GM23338 (cell line): ENCODE data around the gene ANAPC13. TPM values are rescaled to one million over a fixed set of nuclear protein-coding genes. Genes with fewer than 3 reads are reported as not detected.

Experiments
- ATAC-seq: fragments of 200-7000 bp; cut with Tn5 transposase; 3 replicates; pipeline ENCODE4 v1.9.1; 2020
- DNase-seq: peaks from one replicate; pipeline ENCODE4 v3.0.0-alpha.2; 2015; ENCODE audit warnings: low spot score
- H2AFZ ChIP-seq: fragments of 200-600 bp; sonication (generic); 2 replicates; pipeline ENCODE4 v1.8.0; 2016; ENCODE audit warnings: antibody characterized with exemption, mild to moderate bottlenecking, moderate library complexity
- H3F3A ChIP-seq: fragments of 200-600 bp; sonication (generic); replicated peaks from 2 replicates; pipeline ENCODE4 v1.8.0; 2017; ENCODE audit warnings: antibody characterized with exemption, mixed run types, low read depth
- H3K27ac ChIP-seq: fragments of 200-600 bp; sonication (generic); 2 replicates; pipeline ENCODE4 v1.6.1; 2016; ENCODE audit warnings: low read depth
- H3K27me3 ChIP-seq: fragments of 200-600 bp; sonication (generic); 2 replicates; pipeline ENCODE4 v1.8.0; 2016; ENCODE audit warnings: mild to moderate bottlenecking, mixed run types, moderate library complexity; ENCODE audit not compliant: insufficient read depth
- H3K36me3 ChIP-seq: fragments of 200-600 bp; sonication (generic); 2 replicates; pipeline ENCODE4 v1.8.0; 2016; ENCODE audit warnings: mild to moderate bottlenecking; ENCODE audit not compliant: insufficient read depth
- H3K4me1 ChIP-seq: fragments of 200-600 bp; sonication (generic); 2 replicates; pipeline ENCODE4 v1.8.0; 2016; ENCODE audit warnings: mild to moderate bottlenecking, moderate library complexity; ENCODE audit not compliant: insufficient read depth
- H3K4me2 ChIP-seq: fragments of 200-600 bp; sonication (generic); 2 replicates; pipeline ENCODE4 v1.7.1; 2017; ENCODE audit warnings: mixed run types
- H3K4me3 ChIP-seq: fragments of 200-600 bp; sonication (generic); 2 replicates; pipeline ENCODE4 v1.6.1; 2016; ENCODE audit warnings: mixed run types
- H3K79me2 ChIP-seq: fragments of 200-600 bp; sonication (generic); replicated peaks from 2 replicates; pipeline ENCODE4 v1.8.0; 2017; ENCODE audit warnings: mild to moderate bottlenecking; ENCODE audit not compliant: insufficient read depth
- H3K9me2 ChIP-seq: fragments of 200-600 bp; sonication (generic); 2 replicates; pipeline ENCODE4 v1.8.0; 2017; ENCODE audit not compliant: insufficient read depth
- H4K20me1 ChIP-seq: fragments of 200-600 bp; sonication (generic); replicated peaks from 2 replicates; pipeline ENCODE4 v1.8.0; 2017; ENCODE audit warnings: mild to moderate bottlenecking; ENCODE audit not compliant: insufficient read depth
- H3K27ac Mint-ChIP-seq: 2 replicates; pipeline ENCODE4 v1.8.0; 2020; ENCODE audit warnings: inconsistent platforms, mild to moderate bottlenecking, moderate library complexity, mixed read lengths
- H3K27me3 Mint-ChIP-seq: 3 replicates; pipeline ENCODE4 v1.8.0; 2022; ENCODE audit warnings: low read depth, mild to moderate bottlenecking, moderate library complexity, mixed read lengths, inconsistent platforms; ENCODE audit not compliant: insufficient read depth, poor library complexity
- H3K36me3 Mint-ChIP-seq: 3 replicates; pipeline ENCODE4 v1.8.0; 2021; ENCODE audit warnings: low read depth, mild to moderate bottlenecking, inconsistent platforms, moderate library complexity, mixed read lengths
- H3K4me1 Mint-ChIP-seq: 3 replicates; pipeline ENCODE4 v1.8.0; 2020; ENCODE audit warnings: mild to moderate bottlenecking, inconsistent platforms, mixed read lengths
- H3K4me3 Mint-ChIP-seq: 3 replicates; pipeline ENCODE4 v1.8.0; 2021; ENCODE audit warnings: moderate library complexity, mild to moderate bottlenecking, inconsistent platforms, mixed read lengths
- H3K9me3 Mint-ChIP-seq: 3 replicates; pipeline ENCODE4 v1.8.0; 2020; ENCODE audit warnings: moderate library complexity, mild to moderate bottlenecking, inconsistent platforms, mixed read lengths
- CREB1 ChIP-seq: fragments of 250-450 bp; sonication (Bioruptor Pico); IDR thresholded peaks from 2 replicates; pipeline ENCODE4 v1.5.0; 2020; ENCODE audit warnings: low read depth, mild to moderate bottlenecking, moderate library complexity
- EZH2 ChIP-seq: fragments of 200-600 bp; sonication (generic); IDR thresholded peaks from one replicate; pipeline ENCODE4 v1.8.0; 2017; ENCODE audit warnings: antibody characterized with exemption, mild to moderate bottlenecking, low read depth; ENCODE audit not compliant: unreplicated experiment
- EZH2phosphoT487 ChIP-seq: fragments of 200-600 bp; sonication (generic); IDR thresholded peaks from one replicate; pipeline ENCODE4 v1.8.1; 2018; ENCODE audit warnings: antibody characterized with exemption; ENCODE audit not compliant: unreplicated experiment
- JUNB ChIP-seq: IDR thresholded peaks from one replicate; pipeline ENCODE4 v1.6.1; 2016; ENCODE audit warnings: antibody characterized with exemption; ENCODE audit not compliant: unreplicated experiment
- NANOG ChIP-seq: IDR thresholded peaks from 2 replicates; pipeline ENCODE4 v1.6.1; 2016; ENCODE audit warnings: antibody characterized with exemption, borderline replicate concordance
- POLR2AphosphoS5 ChIP-seq: IDR thresholded peaks from 2 replicates; pipeline ENCODE4 v1.6.1; 2016; ENCODE audit warnings: antibody characterized with exemption, low read depth
- STAT1 ChIP-seq: IDR thresholded peaks from one replicate; pipeline ENCODE4 v1.6.1; 2016; ENCODE audit warnings: antibody characterized with exemption; ENCODE audit not compliant: unreplicated experiment
- ZNF114 ChIP-seq: fragments of 250-450 bp; sonication (Bioruptor Pico); IDR thresholded peaks from 2 replicates; pipeline ENCODE4 v1.5.0; 2020; ENCODE audit warnings: mild to moderate bottlenecking, moderate library complexity
- ZNF331 ChIP-seq: fragments of 250-450 bp; sonication (Bioruptor Pico); IDR thresholded peaks from 2 replicates; pipeline ENCODE4 v1.5.0; 2020; ENCODE audit warnings: low read depth, mild to moderate bottlenecking, moderate library complexity
- polyA plus RNA-seq: library from polyadenylated mRNA; unstranded; fragments of >200 nt; fragmentation: Nextera tagmentation; extraction: Ambion mirVana; gene quantifications from 2 replicates; pipeline ENCODE4 v1.2.1, GENCODE V29; 2016
- total RNA-seq: library from RNA; depleted of rRNA; stranded (reverse); fragments of >200 nt; shearing (Covaris generic); gene quantifications from 2 replicates; pipeline ENCODE4 v1.2.3, GENCODE V29; 2014
- TF ChIP-seq, protein P1 (sequence below): IDR thresholded peaks from one replicate; pipeline ENCODE4 v1.6.1; 2018; ENCODE audit warnings: antibody characterized with exemption; ENCODE audit not compliant: unreplicated experiment
- TF ChIP-seq, protein P2 (sequence below): IDR thresholded peaks from 2 replicates; pipeline ENCODE4 v1.6.1; 2016; ENCODE audit warnings: antibody characterized with exemption
- TF ChIP-seq, protein P3 (sequence below), 2 experiments: fragments of 200-600 bp in 1 of 2; sonication (generic) in 1 of 2; conservative IDR thresholded peaks; 2 replicates each; pipeline versions ENCODE4 v1.5.1 to v1.6.1; 2016 to 2017; ENCODE audit warnings: antibody characterized with exemption in 2 of 2, low read depth in 2 of 2, mild to moderate bottlenecking in 2 of 2, moderate library complexity in 1 of 2

The ANAPC13 gene
- total and polyA plus RNA-seq, 2 experiments from 2014 or later = 44.4 to 76.8 TPM

DNA sequence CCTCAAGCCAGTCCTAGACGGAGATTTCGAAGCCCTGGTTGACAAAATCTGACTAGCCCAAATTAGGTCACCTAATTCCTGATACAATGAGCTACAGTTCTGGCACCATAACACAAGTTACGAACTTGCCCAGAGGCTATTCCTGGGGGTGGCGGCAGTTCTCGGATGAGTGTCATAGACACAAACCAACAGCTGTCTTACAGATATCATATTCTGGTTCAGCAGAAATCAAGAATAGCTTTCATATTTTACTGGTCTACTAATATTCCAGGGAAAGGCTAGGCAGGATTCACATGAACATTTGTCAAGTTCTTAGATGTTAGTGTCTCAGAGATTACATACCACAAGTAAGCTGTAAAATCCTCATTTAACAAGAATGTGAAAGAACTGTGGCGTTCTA lies 8.8 kb downstream of the ANAPC13 start:
- Histone ChIP-seq H3K79me2 (no peaks in the 10 kb centered on the region), H3K4me2 (no peak overlapping the region), H2AFZ (no peak overlapping the region), H3K27ac (no peak overlapping the region), H3K36me3 (peaks cover 32% of the 10 kb centered on the region), H3K27me3 (no peaks in the 10 kb centered on the region), H3K4me3 (no peak overlapping the region), H4K20me1 (no peaks in the 10 kb centered on the region), H3K4me1 (no peaks in the 10 kb centered on the region), H3F3A (no peaks in the 10 kb centered on the region), H3K9me2 (no peaks in the 10 kb centered on the region)
- Mint-ChIP-seq H3K27me3 (no peaks in the 10 kb centered on the region), H3K4me3 (no peak overlapping the region), H3K9me3 (no peaks in the 10 kb centered on the region), H3K27ac (no peak overlapping the region), H3K36me3 (peaks cover 52% of the 10 kb centered on the region), H3K4me1 (no peaks in the 10 kb centered on the region)
- TF ChIP-seq NANOG (no peak), JUNB (no peak), POLR2AphosphoS5 (no peak), STAT1 (no peak)
- TF ChIP-seq, protein P1, sequence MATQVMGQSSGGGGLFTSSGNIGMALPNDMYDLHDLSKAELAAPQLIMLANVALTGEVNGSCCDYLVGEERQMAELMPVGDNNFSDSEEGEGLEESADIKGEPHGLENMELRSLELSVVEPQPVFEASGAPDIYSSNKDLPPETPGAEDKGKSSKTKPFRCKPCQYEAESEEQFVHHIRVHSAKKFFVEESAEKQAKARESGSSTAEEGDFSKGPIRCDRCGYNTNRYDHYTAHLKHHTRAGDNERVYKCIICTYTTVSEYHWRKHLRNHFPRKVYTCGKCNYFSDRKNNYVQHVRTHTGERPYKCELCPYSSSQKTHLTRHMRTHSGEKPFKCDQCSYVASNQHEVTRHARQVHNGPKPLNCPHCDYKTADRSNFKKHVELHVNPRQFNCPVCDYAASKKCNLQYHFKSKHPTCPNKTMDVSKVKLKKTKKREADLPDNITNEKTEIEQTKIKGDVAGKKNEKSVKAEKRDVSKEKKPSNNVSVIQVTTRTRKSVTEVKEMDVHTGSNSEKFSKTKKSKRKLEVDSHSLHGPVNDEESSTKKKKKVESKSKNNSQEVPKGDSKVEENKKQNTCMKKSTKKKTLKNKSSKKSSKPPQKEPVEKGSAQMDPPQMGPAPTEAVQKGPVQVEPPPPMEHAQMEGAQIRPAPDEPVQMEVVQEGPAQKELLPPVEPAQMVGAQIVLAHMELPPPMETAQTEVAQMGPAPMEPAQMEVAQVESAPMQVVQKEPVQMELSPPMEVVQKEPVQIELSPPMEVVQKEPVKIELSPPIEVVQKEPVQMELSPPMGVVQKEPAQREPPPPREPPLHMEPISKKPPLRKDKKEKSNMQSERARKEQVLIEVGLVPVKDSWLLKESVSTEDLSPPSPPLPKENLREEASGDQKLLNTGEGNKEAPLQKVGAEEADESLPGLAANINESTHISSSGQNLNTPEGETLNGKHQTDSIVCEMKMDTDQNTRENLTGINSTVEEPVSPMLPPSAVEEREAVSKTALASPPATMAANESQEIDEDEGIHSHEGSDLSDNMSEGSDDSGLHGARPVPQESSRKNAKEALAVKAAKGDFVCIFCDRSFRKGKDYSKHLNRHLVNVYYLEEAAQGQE = no peak
- TF ChIP-seq, protein P2, sequence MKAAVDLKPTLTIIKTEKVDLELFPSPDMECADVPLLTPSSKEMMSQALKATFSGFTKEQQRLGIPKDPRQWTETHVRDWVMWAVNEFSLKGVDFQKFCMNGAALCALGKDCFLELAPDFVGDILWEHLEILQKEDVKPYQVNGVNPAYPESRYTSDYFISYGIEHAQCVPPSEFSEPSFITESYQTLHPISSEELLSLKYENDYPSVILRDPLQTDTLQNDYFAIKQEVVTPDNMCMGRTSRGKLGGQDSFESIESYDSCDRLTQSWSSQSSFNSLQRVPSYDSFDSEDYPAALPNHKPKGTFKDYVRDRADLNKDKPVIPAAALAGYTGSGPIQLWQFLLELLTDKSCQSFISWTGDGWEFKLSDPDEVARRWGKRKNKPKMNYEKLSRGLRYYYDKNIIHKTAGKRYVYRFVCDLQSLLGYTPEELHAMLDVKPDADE = no peak
- DNase-seq (no peak), ATAC-seq (no peak)

DNA sequence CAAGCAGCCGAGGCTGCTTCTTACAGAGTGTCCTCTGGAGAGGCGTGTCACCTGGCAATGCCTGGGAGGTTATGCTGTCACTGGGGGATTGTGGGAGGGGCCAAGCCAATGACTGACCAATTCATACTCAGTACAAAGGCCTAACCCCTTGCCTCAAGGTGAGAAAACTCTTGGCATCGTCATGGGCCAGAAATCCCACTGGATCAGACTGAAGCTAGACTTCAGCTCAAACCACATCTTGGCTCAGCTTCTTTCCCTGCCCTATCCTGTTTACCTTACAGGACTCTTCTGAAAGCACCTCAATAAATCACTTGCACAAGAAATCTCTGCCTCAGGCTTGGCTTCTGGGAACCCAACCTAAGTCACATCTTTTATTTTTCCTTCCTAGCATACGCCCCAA lies 9.5 kb downstream of the ANAPC13 start:
- peaks cover 46% of the 10 kb centered on the region for H3K36me3 Mint-ChIP-seq
- Histone ChIP-seq H3K4me2 (no peak overlapping the region), H3K27ac (no peak overlapping the region), H3K9me2 (no peaks in the 10 kb centered on the region), H3K36me3 (peaks cover 25% of the 10 kb centered on the region), H3F3A (no peaks in the 10 kb centered on the region), H3K4me3 (no peak overlapping the region), H2AFZ (no peak overlapping the region), H4K20me1 (no peaks in the 10 kb centered on the region), H3K4me1 (no peaks in the 10 kb centered on the region), H3K27me3 (no peaks in the 10 kb centered on the region), H3K79me2 (no peaks in the 10 kb centered on the region)
- H3K27ac Mint-ChIP-seq = no peak overlapping the region
- H3K27me3 Mint-ChIP-seq = no peaks in the 10 kb centered on the region
- H3K4me3 Mint-ChIP-seq = no peak overlapping the region
- no peaks in the 10 kb centered on the region for H3K9me3 Mint-ChIP-seq
- no peaks in the 10 kb centered on the region for H3K4me1 Mint-ChIP-seq
- no peak for DNase-seq
- ATAC-seq = no peak
- no peak for TF ChIP-seq EZH2
- no peak for TF ChIP-seq CREB1 (CRISPR knock-in tag)
- TF ChIP-seq, protein P1 = no peak
- no peak for TF ChIP-seq EZH2phosphoT487
- TF ChIP-seq JUNB = no peak
- TF ChIP-seq, protein P3, sequence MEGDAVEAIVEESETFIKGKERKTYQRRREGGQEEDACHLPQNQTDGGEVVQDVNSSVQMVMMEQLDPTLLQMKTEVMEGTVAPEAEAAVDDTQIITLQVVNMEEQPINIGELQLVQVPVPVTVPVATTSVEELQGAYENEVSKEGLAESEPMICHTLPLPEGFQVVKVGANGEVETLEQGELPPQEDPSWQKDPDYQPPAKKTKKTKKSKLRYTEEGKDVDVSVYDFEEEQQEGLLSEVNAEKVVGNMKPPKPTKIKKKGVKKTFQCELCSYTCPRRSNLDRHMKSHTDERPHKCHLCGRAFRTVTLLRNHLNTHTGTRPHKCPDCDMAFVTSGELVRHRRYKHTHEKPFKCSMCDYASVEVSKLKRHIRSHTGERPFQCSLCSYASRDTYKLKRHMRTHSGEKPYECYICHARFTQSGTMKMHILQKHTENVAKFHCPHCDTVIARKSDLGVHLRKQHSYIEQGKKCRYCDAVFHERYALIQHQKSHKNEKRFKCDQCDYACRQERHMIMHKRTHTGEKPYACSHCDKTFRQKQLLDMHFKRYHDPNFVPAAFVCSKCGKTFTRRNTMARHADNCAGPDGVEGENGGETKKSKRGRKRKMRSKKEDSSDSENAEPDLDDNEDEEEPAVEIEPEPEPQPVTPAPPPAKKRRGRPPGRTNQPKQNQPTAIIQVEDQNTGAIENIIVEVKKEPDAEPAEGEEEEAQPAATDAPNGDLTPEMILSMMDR (conservative IDR thresholded peaks at IDR 0.05; ENCODE audit: low read depth in 2 of 2) = no peak
- TF ChIP-seq ZNF331 = no peak
- TF ChIP-seq STAT1 = no peak
- TF ChIP-seq ZNF114 (CRISPR knock-in tag) = no peak
